GM23248 (cell line): ENCODE measurements around the gene PSMG2. TPM values are rescaled to one million over a fixed set of nuclear protein-coding genes. Genes with fewer than 3 reads are reported as not detected.

Experiments used
- DNase-seq: peaks from one replicate; pipeline ENCODE4 v3.0.0-alpha.2; 2015
- H2AFZ ChIP-seq: fragments of 200-600 bp; sonication (generic); 2 replicates; pipeline ENCODE4 v1.6.1; 2016; ENCODE audit warnings: antibody characterized with exemption
- H3F3A ChIP-seq: fragments of 200-600 bp; sonication (generic); 2 replicates; pipeline ENCODE4 v1.6.1; 2016; ENCODE audit warnings: mild to moderate bottlenecking, antibody characterized with exemption, mixed run types; ENCODE audit not compliant: insufficient read depth
- H3K27ac ChIP-seq: fragments of 200-600 bp; sonication (generic); 2 replicates; pipeline ENCODE4 v1.5.1; 2016; ENCODE audit warnings: mild to moderate bottlenecking
- H3K27me3 ChIP-seq: fragments of 200-600 bp; sonication (generic); replicated peaks from 2 replicates; pipeline ENCODE4 v1.6.1; 2016; ENCODE audit warnings: mild to moderate bottlenecking; ENCODE audit not compliant: insufficient read depth
- H3K36me3 ChIP-seq: fragments of 200-600 bp; sonication (generic); 2 replicates; pipeline ENCODE4 v1.6.1; 2016; ENCODE audit warnings: low read depth, mild to moderate bottlenecking
- H3K4me1 ChIP-seq: fragments of 200-600 bp; sonication (generic); 2 replicates; pipeline ENCODE4 v1.6.1; 2016; ENCODE audit warnings: mild to moderate bottlenecking; ENCODE audit not compliant: insufficient read depth
- H3K4me2 ChIP-seq: fragments of 200-600 bp; sonication (generic); one replicate; pipeline ENCODE4 v1.6.1; 2016; ENCODE audit warnings: mild to moderate bottlenecking; ENCODE audit not compliant: unreplicated experiment
- H3K4me3 ChIP-seq: fragments of 200-600 bp; sonication (generic); 2 replicates; pipeline ENCODE4 v1.5.1; 2016; ENCODE audit warnings: mild to moderate bottlenecking
- H3K79me2 ChIP-seq: fragments of 200-600 bp; sonication (generic); 2 replicates; pipeline ENCODE4 v1.6.1; 2016; ENCODE audit warnings: mild to moderate bottlenecking; ENCODE audit not compliant: insufficient read depth
- H3K9ac ChIP-seq: fragments of 200-600 bp; sonication (generic); 2 replicates; pipeline ENCODE4 v1.6.1; 2016; ENCODE audit warnings: mild to moderate bottlenecking
- H3K9me2 ChIP-seq: fragments of 200-600 bp; sonication (generic); 2 replicates; pipeline ENCODE4 v1.6.1; 2016; ENCODE audit warnings: mixed run types, mild to moderate bottlenecking, moderate library complexity; ENCODE audit not compliant: insufficient read depth
- H3K9me3 ChIP-seq: fragments of 200-600 bp; sonication (generic); one replicate; pipeline ENCODE4 v1.6.1; 2017; ENCODE audit warnings: low read depth
- H4K20me1 ChIP-seq: fragments of 200-600 bp; sonication (generic); 2 replicates; pipeline ENCODE4 v1.6.0; 2016; ENCODE audit not compliant: insufficient read depth
- EZH2 ChIP-seq: fragments of 200-600 bp; sonication (generic); IDR thresholded peaks from 2 replicates; pipeline ENCODE4 v1.6.1; 2018; ENCODE audit warnings: antibody characterized with exemption, mild to moderate bottlenecking; ENCODE audit not compliant: insufficient read depth, poor library complexity, severe bottlenecking
- EZH2phosphoT487 ChIP-seq: fragments of 200-600 bp; sonication (generic); IDR thresholded peaks from 2 replicates; pipeline ENCODE4 v1.6.1; 2018; ENCODE audit warnings: antibody characterized with exemption, moderate library complexity, mild to moderate bottlenecking, low read depth; ENCODE audit not compliant: insufficient read depth
- WGBS, 2 experiments: methylation state at CpG; one replicate each; pipeline ENCODE4 v1.1.6; 2015 to 2017; ENCODE audit warnings: low lambda C conversion rate in 2 of 2, low coverage in 1 of 2; ENCODE audit errors: missing lambda C conversion rate in 2 of 2; 5-methylcytosine and 5-hydroxymethylcytosine counted together
- in situ Hi-C: fragments of 300-500 bp; cut with MboI; formaldehyde crosslinking; loops from 2 replicates; pipeline ENCODE4 v1.15.0; 2020
- polyA plus RNA-seq: library from polyadenylated mRNA; unstranded; fragments of >200 nt; fragmentation: Nextera tagmentation; extraction: Ambion mirVana; gene quantifications from 2 replicates; pipeline ENCODE4 v1.2.1, GENCODE V29; 2016
- total RNA-seq: library from RNA; depleted of rRNA; stranded (reverse); fragments of >200 nt; shearing (Covaris generic); gene quantifications from 2 replicates; pipeline ENCODE4 v1.2.3, GENCODE V29; 2014

The PSMG2 gene
- total and polyA plus RNA-seq, 2 experiments from 2014 or later: 63.4 to 125 TPM

GRCh38 chr18:12769136-12769535, 66.3 kb downstream of the PSMG2 start:
- in situ Hi-C loops: no loop called here
- no peaks in the 10 kb centered on the region for H3K9me2 ChIP-seq
- H3K4me1 ChIP-seq: 0 out of 2 replicates have a peak, but pooled peaks cover 3% of the 10 kb centered on the region
- no peak overlapping the region for H3K4me3 ChIP-seq
- no peak overlapping the region for H3K9ac ChIP-seq
- no peaks in the 10 kb centered on the region for H3K27me3 ChIP-seq
- WGBS, 2 experiments: 58 to 69% methylated on average over 3 of the region's 3 CpGs
- no peak overlapping the region for H2AFZ ChIP-seq
- no peaks in the 10 kb centered on the region for H3K36me3 ChIP-seq
- no peaks in the 10 kb centered on the region for H3K9me3 ChIP-seq
- TF ChIP-seq EZH2phosphoT487: no peak
- TF ChIP-seq EZH2: no peak
- no peaks in the 10 kb centered on the region for H3K79me2 ChIP-seq
- no peaks in the 10 kb centered on the region for H4K20me1 ChIP-seq
- no peak overlapping the region for H3K27ac ChIP-seq
- no peak for DNase-seq
- no peaks in the 10 kb centered on the region for H3F3A ChIP-seq
- H3K4me2 ChIP-seq: no peak overlapping the region

DNA sequence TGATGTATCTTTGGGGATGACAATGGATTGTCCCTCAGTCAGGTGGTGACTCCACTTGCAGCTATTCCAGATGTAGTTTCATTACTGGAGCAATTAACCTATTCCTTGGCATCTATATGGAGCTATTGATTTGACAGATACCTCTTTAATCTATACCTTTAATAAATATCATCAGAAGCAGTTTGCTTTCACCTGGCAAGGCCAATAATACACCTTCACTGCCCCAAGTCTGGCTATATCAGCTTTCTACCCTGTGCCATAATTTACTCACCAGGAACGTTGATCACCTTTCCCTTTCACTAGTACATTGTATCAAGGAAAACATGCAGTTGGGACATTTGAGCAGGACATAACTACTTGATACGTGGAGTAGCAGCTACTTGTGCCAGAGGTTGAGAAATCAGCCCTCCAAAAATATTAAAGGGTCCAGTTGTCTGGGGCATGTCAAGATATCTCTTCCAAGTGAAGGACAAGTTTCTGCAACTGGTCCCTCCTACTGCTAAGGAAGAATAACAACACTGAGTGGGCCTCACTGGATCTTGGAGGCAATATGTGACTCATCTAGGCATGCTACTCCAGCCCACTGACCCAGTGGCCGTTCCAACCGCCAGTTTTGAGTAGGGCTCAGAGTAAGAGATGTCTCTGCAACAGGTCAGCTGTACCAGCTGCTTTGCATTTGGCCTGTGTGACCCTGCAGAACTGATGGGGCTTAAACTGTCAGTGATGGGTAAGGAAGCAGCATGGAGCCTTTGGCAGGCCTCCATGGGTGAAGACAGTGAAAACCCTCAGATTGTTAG, 67.0 kb downstream of the PSMG2 start:
- Histone ChIP-seq H3K36me3 (no peaks in the 10 kb centered on the region), H3K4me1 (0 out of 2 replicates have a peak, but pooled peaks cover 3% of the 10 kb centered on the region), H3K27me3 (no peaks in the 10 kb centered on the region), H2AFZ (no peak overlapping the region), H3K27ac (no peak overlapping the region), H4K20me1 (no peaks in the 10 kb centered on the region), H3K79me2 (no peaks in the 10 kb centered on the region), H3K4me2 (no peak overlapping the region), H3F3A (no peaks in the 10 kb centered on the region), H3K9me2 (no peaks in the 10 kb centered on the region), H3K4me3 (no peak overlapping the region), H3K9me3 (no peaks in the 10 kb centered on the region), H3K9ac (no peak overlapping the region)
- no peak for DNase-seq
- in situ Hi-C loops: no loop called here
- 78 to 84% methylated on average over 4 of the region's 4 CpGs for WGBS, 2 experiments
- no peak for TF ChIP-seq EZH2
- TF ChIP-seq EZH2phosphoT487: no peak

DNA sequence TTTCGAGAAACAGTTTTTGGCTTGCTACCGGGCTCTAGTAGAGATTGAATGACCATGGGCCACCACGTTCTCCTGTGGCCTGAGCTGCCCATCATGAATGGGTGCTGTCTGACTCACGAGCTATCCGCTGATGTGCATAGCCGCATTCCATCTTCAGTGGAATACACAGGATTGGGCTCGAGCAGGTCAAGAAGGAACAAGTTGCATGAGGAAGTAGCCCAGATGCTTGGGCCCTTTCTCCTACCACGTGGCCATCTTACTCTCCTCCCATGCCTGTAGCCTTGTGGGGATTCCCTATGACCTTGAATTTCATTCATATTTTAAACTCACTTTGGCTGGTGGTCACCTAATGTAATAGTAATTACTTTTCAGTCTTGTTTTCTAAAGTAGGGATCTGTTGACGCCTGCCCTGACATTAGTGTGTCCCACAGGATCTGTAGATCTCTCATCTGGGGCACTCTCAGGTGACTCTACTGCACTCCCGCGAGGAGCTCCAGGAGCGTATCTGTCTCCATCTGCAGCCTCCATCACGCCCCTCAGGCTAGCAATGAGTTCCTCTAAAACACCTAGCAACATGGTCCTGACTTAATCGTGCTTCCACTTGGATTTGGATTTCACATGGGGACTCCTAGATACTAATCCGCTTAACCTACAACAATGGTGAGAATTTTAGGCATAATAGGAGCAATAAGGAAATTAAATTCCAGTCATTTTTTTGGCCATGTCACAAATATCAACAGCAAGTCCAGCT, 67.8 kb downstream of the PSMG2 start:
- Histone ChIP-seq H2AFZ (no peak overlapping the region), H3K79me2 (no peaks in the 10 kb centered on the region), H3K27ac (no peak overlapping the region), H3K4me2 (no peak overlapping the region), H3K36me3 (no peaks in the 10 kb centered on the region), H3K4me3 (no peak overlapping the region), H3K27me3 (no peaks in the 10 kb centered on the region), H3F3A (no peaks in the 10 kb centered on the region), H3K9ac (no peak overlapping the region), H3K4me1 (0 out of 2 replicates have a peak, but pooled peaks cover 3% of the 10 kb centered on the region), H3K9me2 (no peaks in the 10 kb centered on the region), H4K20me1 (no peaks in the 10 kb centered on the region), H3K9me3 (no peaks in the 10 kb centered on the region)
- 80 to 84% methylated on average over 15 of the region's 15 CpGs for WGBS, 2 experiments
- no peak for DNase-seq
- in situ Hi-C loops: no loop called here
- no peak for TF ChIP-seq EZH2phosphoT487
- TF ChIP-seq EZH2: no peak

- Histone ChIP-seq H3K36me3 (no peaks in the 10 kb centered on the region), H2AFZ (no peak overlapping the region), H4K20me1 (no peaks in the 10 kb centered on the region), H3K9me2 (no peaks in the 10 kb centered on the region), H3K4me3 (no peak overlapping the region), H3K27me3 (no peaks in the 10 kb centered on the region), H3K27ac (no peak overlapping the region), H3K9ac (no peak overlapping the region), H3K9me3 (no peaks in the 10 kb centered on the region), H3K4me1 (0 out of 2 replicates have a peak, but pooled peaks cover 3% of the 10 kb centered on the region), H3F3A (no peaks in the 10 kb centered on the region), H3K79me2 (no peaks in the 10 kb centered on the region), H3K4me2 (no peak overlapping the region)
- 60 to 63% methylated on average over 6 of the region's 6 CpGs for WGBS, 2 experiments
- TF ChIP-seq EZH2phosphoT487: no peak
- no peak for TF ChIP-seq EZH2
- in situ Hi-C loops: no loop called here
- no peak for DNase-seq
Observed at GRCh38 chr18:12772111-12772510, 69.3 kb downstream of the PSMG2 start.
